GM12878 (cell line): Measurements from ENCODE around the gene MICAL3. TPM values are rescaled to one million over a fixed set of nuclear protein-coding genes. Genes with fewer than 3 reads are reported as not detected.
A peak's percentile ranks its signal among the peaks of the same experiment; 100 is the strongest.

Experiments
- ATF7 ChIP-seq: fragments of 450-650 bp; IDR thresholded peaks from 2 replicates; pipeline ENCODE4 v1.6.1; 2016; ENCODE audit warnings: low read depth, mild to moderate bottlenecking
- BMI1 ChIP-seq: fragments of 450-650 bp; IDR thresholded peaks from 2 replicates; pipeline ENCODE4 v1.6.1; 2016; ENCODE audit warnings: mild to moderate bottlenecking, moderate library complexity, borderline replicate concordance
- BRCA1 ChIP-seq: IDR thresholded peaks from 2 replicates; pipeline ENCODE4 v1.6.1; 2011; ENCODE audit warnings: low read depth, low read length, improper control_type of control experiment
- CBX3 ChIP-seq: fragments of 200-600 bp; sonication (generic); IDR thresholded peaks from 2 replicates; pipeline ENCODE4 v1.6.1; 2016; ENCODE audit warnings: low read depth, borderline replicate concordance
- DPF2 ChIP-seq: fragments of 450-650 bp; IDR thresholded peaks from 2 replicates; pipeline ENCODE4 v1.6.1; 2017; ENCODE audit warnings: mild to moderate bottlenecking
- HDAC2 ChIP-seq: fragments of 200-600 bp; sonication (generic); IDR thresholded peaks from 2 replicates; pipeline ENCODE4 v1.6.1; 2017
- JUND ChIP-seq: IDR thresholded peaks from 2 replicates; pipeline ENCODE4 v1.6.1; 2012; ENCODE audit warnings: low read depth, mild to moderate bottlenecking, low read length, improper control_type of control experiment, moderate library complexity
- MEF2A ChIP-seq: IDR thresholded peaks from 2 replicates; pipeline ENCODE4 v1.6.1; 2011; ENCODE audit warnings: low read depth, mild to moderate bottlenecking, low read length, moderate library complexity; ENCODE audit not compliant: insufficient read depth
- MTA2 ChIP-seq: fragments of 450-650 bp; IDR thresholded peaks from 2 replicates; pipeline ENCODE4 v1.6.1; 2016; ENCODE audit warnings: low read depth, mild to moderate bottlenecking, moderate library complexity
- MXI1 ChIP-seq: fragments of 150-350 bp; IDR thresholded peaks from 2 replicates; pipeline ENCODE4 v1.6.1; 2011; ENCODE audit warnings: low read depth, mild to moderate bottlenecking, inconsistent platforms, low read length, improper control_type of control experiment
- NR2C2 ChIP-seq: IDR thresholded peaks from 2 replicates; pipeline ENCODE4 v1.6.1; 2011; ENCODE audit warnings: borderline replicate concordance, low read depth; ENCODE audit not compliant: control insufficient read depth, insufficient read length
- NRF1 ChIP-seq: conservative IDR thresholded peaks from 2 replicates; pipeline ENCODE4 v1.6.1; 2011; ENCODE audit warnings: mild to moderate bottlenecking, low read depth, low read length, improper control_type of control experiment
- RAD21 ChIP-seq: IDR thresholded peaks from 2 replicates; pipeline ENCODE4 v1.6.1; 2011; ENCODE audit warnings: mild to moderate bottlenecking, low read depth, low read length, moderate library complexity; ENCODE audit not compliant: insufficient read depth
- RB1 ChIP-seq: fragments of 450-650 bp; formaldehyde crosslinking; IDR thresholded peaks from 2 replicates; pipeline ENCODE4 v1.6.1; 2017; ENCODE audit warnings: mild to moderate bottlenecking, borderline replicate concordance
- RBBP5 ChIP-seq: fragments of 200-600 bp; sonication (generic); conservative IDR thresholded peaks from 2 replicates; pipeline ENCODE4 v1.6.1; 2016
- SMAD1 ChIP-seq: fragments of 450-650 bp; IDR thresholded peaks from 2 replicates; pipeline ENCODE4 v1.6.1; 2018; ENCODE audit warnings: mild to moderate bottlenecking, low read depth; ENCODE audit not compliant: partially characterized antibody
- SUPT20H ChIP-seq: IDR thresholded peaks from 2 replicates; pipeline ENCODE4 v1.6.1; 2011; ENCODE audit warnings: low read depth, mild to moderate bottlenecking, low read length, moderate library complexity, borderline replicate concordance; ENCODE audit not compliant: control insufficient read depth
- TCF12 ChIP-seq: IDR thresholded peaks from 2 replicates; pipeline ENCODE4 v1.6.1; 2011; ENCODE audit warnings: low read depth, mild to moderate bottlenecking, low read length
- TCF3 ChIP-seq: IDR thresholded peaks from 2 replicates; pipeline ENCODE4 v1.6.1; 2012; ENCODE audit warnings: low read depth, mild to moderate bottlenecking, low read length, borderline replicate concordance; ENCODE audit not compliant: insufficient read depth
- ZSCAN29 ChIP-seq: fragments of 450-650 bp; IDR thresholded peaks from 2 replicates; pipeline ENCODE4 v1.6.1; 2017; ENCODE audit warnings: mild to moderate bottlenecking, moderate library complexity
- polyA plus RNA-seq, 11 experiments: library from polyadenylated mRNA; depleted of rRNA in 4 of 11; unstranded in 6 of 11; stranded (reverse) in 5 of 11; fragments of >200 nt; fragmentation: Nextera tagmentation in 4 of 11; fragmentation: Illumina TruSeq in 1 of 11; extraction: Ambion mirVana in 4 of 11; extraction: Trizol in 1 of 11; gene quantifications; 1 replicate in 1 of 11; 2 replicates in 10 of 11; pipeline versions ENCODE4 v1.2.1 to v1.2.3, GENCODE V29; 2011 to 2016; ENCODE audit warnings: inconsistent platforms in 2 of 11, missing spikeins in 2 of 11, low read depth in 1 of 11
- total RNA-seq, 4 experiments: library from RNA; depleted of rRNA in 3 of 4; stranded (reverse); fragments of >200 nt in 3 of 4; fragmentation: Illumina TruSeq in 1 of 4; extraction: Trizol in 1 of 4; gene quantifications; 2 replicates each; pipeline versions ENCODE4 v1.2.1 to v1.2.3, GENCODE V29; 2013 to 2021
- TF ChIP-seq, protein P1 (sequence below): fragments of 450-650 bp; formaldehyde crosslinking; IDR thresholded peaks from 2 replicates; pipeline ENCODE4 v1.4.0; 2022; ENCODE audit warnings: mild to moderate bottlenecking, moderate library complexity
- TF ChIP-seq, protein P2 (sequence below): fragments of 450-650 bp; IDR thresholded peaks from 2 replicates; pipeline ENCODE4 v1.6.1; 2017; ENCODE audit warnings: borderline replicate concordance
- TF ChIP-seq, protein P3 (sequence below): IDR thresholded peaks from 2 replicates; pipeline ENCODE4 v1.6.1; 2011; ENCODE audit warnings: borderline replicate concordance, low read depth, mild to moderate bottlenecking, moderate library complexity, mixed read lengths, low read length; ENCODE audit not compliant: insufficient read depth; ENCODE audit errors: extremely low read length
- TF ChIP-seq, protein P4 (sequence below): IDR thresholded peaks from 2 replicates; pipeline ENCODE4 v1.6.1; 2012; ENCODE audit warnings: low read depth, low read length, improper control_type of control experiment

Gene MICAL3
- total and polyA plus RNA-seq, 10 of the 15 experiments (the other 5 are each of a cell fraction or from before 2014, with no cell fraction given): 2.6 to 92.2 (median 24.0) TPM

DNA sequence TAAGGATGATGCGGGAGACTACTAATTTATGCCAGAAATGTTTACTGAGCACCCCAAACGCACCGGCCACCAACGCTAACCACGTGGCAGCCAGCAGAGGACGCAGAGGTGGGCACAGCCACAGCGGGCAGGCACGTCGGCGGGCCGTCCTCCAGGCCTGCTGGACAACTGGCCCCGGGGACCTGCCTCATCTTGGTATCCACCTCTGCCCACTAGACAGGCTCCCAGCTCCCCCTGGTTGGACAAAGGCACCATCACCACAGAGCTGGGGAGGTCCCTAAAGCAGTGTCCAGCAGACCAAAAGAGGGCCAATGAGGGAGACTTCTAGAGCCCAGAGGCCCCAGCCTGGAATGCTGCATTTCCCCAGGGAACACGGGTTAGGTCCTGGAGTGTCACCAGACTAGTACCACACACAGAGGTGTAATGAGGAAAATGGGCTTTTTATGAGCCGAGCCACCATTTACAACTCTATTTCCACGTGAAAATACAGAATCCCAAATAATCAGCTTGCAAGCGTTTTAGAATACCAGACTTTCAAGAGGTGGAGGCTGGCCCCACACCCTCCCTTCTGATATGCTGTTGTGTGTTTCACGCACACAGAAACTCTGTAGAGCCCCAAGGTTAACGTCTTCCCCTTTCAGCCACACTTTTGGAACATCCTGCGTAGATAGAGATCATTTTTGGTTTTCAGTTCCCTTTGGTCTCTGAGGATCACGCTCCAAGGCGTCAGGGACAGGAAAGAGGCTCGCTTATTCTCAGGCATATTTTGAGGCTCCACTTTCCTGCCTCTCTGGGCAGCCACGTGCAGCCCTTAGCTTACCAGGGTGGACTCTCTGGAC, 226.4 kb downstream of the MICAL3 start (continued):
- TF ChIP-seq BMI1 (peak; percentile 73), BRCA1 (no peak), TCF12 (peak; percentile 77), NRF1 (no peak), RBBP5 (no peak), SUPT20H (no peak), DPF2 (peak; percentile 85), TCF3 (peak; percentile 90; the same call in 1 of the 2 replicates), MTA2 (peak; percentile 97), CBX3 (no peak), HDAC2 (no peak), MXI1 (no peak; the same call in none of the 2 replicates), ZSCAN29 (no peak), SMAD1 (peak; percentile 76), NR2C2 (no peak), RB1 (no peak; the same call in 1 of the 2 replicates), ATF7 (peak; percentile 87), MEF2A (peak; percentile 75; the same call in 1 of the 2 replicates), RAD21 (no peak; the same call in 1 of the 2 replicates), JUND (0 out of 2 replicates have a peak, but pooled peaks have one; percentile 19)
- TF ChIP-seq, protein P1, sequence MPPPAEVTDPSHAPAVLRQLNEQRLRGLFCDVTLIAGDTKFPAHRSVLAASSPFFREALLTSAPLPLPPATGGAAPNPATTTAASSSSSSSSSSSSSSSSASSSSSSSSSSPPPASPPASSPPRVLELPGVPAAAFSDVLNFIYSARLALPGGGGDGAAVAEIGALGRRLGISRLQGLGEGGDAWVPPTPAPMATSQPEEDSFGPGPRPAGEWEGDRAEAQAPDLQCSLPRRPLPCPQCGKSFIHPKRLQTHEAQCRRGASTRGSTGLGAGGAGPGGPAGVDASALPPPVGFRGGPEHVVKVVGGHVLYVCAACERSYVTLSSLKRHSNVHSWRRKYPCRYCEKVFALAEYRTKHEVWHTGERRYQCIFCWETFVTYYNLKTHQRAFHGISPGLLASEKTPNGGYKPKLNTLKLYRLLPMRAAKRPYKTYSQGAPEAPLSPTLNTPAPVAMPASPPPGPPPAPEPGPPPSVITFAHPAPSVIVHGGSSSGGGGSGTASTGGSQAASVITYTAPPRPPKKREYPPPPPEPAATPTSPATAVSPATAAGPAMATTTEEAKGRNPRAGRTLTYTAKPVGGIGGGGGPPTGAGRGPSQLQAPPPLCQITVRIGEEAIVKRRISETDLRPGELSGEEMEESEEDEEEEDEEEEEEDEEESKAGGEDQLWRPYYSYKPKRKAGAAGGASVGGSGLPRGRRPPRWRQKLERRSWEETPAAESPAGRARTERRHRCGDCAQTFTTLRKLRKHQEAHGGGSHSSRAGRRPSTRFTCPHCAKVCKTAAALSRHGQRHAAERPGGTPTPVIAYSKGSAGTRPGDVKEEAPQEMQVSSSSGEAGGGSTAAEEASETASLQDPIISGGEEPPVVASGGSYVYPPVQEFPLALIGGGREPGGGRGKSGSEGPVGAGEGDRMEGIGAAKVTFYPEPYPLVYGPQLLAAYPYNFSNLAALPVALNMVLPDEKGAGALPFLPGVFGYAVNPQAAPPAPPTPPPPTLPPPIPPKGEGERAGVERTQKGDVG (CRISPR knock-in tag): 0 out of 2 replicates have a peak, but pooled peaks have one; percentile 13
- TF ChIP-seq, protein P2, sequence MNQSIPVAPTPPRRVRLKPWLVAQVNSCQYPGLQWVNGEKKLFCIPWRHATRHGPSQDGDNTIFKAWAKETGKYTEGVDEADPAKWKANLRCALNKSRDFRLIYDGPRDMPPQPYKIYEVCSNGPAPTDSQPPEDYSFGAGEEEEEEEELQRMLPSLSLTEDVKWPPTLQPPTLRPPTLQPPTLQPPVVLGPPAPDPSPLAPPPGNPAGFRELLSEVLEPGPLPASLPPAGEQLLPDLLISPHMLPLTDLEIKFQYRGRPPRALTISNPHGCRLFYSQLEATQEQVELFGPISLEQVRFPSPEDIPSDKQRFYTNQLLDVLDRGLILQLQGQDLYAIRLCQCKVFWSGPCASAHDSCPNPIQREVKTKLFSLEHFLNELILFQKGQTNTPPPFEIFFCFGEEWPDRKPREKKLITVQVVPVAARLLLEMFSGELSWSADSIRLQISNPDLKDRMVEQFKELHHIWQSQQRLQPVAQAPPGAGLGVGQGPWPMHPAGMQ: peak; percentile 57; the same call in 1 of the 2 replicates
- TF ChIP-seq, protein P3, sequence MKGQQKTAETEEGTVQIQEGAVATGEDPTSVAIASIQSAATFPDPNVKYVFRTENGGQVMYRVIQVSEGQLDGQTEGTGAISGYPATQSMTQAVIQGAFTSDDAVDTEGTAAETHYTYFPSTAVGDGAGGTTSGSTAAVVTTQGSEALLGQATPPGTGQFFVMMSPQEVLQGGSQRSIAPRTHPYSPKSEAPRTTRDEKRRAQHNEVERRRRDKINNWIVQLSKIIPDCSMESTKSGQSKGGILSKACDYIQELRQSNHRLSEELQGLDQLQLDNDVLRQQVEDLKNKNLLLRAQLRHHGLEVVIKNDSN: no peak
- TF ChIP-seq, protein P4, sequence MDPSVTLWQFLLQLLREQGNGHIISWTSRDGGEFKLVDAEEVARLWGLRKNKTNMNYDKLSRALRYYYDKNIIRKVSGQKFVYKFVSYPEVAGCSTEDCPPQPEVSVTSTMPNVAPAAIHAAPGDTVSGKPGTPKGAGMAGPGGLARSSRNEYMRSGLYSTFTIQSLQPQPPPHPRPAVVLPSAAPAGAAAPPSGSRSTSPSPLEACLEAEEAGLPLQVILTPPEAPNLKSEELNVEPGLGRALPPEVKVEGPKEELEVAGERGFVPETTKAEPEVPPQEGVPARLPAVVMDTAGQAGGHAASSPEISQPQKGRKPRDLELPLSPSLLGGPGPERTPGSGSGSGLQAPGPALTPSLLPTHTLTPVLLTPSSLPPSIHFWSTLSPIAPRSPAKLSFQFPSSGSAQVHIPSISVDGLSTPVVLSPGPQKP: no peak
